HG03521 (cell line): Measurements from ENCODE around the gene SRRT.
"Not testable (repeated sequence)": the region's sequence is repeated elsewhere in the genome, so short reads cannot be mapped to it uniquely, and the experiment has no call there.

Experiments used
- ATAC-seq: cut with Tn5 transposase; IDR thresholded peaks from one replicate; pipeline ENCODE4 v1.9.1; 2021; ENCODE audit warnings: mild to moderate bottlenecking, moderate library complexity; ENCODE audit not compliant: unreplicated experiment

SRRT gene

GRCh38 chr7:100893910-100894721, 19.2 kb downstream of the SRRT start:
- ATAC-seq = no peak

DNA sequence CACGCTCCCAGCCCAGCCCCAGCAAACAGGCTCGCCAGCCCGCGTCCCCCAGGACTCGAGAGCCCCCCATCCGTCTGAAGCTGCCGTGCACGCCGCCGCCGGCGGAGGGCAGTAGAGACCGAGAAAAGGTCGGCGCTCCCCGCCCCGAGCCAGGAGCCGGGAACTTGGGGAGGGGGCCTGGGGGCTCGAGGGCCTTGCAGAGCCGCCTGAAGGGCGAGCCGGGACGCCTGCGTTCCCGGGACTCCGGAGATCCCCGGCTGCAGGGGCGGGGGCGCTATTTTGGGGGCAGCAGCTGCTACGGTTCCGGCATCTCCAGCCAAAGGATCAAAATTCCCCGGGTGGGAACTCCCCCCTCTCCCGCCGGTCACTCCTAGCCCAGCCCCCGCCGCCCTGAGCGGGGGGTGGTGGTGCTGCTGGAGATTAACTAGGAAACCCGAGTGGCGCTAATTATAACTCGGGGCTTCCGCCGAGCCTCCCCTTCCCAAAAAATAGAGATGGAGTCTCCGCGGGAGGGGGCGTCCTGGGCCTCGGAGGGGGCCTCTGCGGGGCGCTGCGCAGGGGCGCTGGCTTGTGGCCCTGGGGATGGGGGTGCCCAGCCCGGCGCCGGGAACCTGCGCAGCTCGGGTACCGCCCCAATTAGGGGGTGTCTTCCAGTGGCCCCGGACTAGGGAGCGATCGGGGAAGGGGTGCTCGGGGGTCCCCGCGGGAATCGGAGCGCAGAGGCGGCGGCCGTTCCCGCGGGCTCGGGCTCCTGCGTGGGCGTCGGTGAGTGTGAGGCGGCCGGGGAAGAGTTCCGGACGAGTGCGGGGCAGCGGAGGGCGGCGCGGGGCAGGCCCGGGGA, 20.2 kb downstream of the SRRT start:
- ATAC-seq = no peak

- ATAC-seq = no peak
Measured at GRCh38 chr7:100895701-100895955, 20.7 kb downstream of the SRRT start, which contains the start of gene ACHE. ACHE (minus strand) TSS chr7:100895888; CDS start chr7:100894232, 1,656 bp downstream.

DNA sequence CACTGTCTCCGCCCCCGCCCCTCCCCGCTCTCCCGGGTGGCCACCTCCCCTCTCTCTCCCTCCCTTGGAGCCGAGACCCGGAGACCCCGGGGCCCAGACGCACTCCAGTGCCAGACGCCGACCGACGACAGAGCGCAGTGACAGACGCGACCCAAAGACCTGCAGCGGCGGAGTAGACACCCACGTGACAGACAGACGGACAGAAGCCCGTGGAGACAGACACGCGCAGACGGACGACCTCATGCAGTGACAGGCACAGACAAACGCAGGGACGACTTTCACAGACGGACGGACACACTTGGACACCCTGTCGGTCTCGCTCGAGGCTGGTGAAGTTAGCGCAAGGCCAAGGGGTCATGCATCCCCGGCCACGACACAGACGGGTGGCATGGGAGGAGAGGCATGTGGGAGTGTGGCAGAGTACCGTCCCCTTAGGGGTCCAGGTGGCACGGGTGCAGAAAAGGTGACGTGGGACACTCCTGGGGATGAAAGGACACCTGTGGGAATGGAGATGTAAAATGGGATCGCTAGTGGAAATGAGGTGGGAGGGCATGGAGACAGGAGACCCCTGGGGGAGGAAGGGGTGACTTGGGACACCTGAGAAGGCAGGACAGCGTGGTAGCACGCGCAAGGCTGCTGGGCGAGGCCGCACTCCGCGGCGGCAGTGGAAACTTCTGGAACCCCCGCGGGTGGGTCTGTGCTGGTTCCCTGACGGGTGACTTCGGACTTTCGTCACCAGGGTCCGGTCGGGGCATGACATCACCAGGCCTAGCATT, 21.2 kb downstream of the SRRT start:
- no peak for ATAC-seq

DNA sequence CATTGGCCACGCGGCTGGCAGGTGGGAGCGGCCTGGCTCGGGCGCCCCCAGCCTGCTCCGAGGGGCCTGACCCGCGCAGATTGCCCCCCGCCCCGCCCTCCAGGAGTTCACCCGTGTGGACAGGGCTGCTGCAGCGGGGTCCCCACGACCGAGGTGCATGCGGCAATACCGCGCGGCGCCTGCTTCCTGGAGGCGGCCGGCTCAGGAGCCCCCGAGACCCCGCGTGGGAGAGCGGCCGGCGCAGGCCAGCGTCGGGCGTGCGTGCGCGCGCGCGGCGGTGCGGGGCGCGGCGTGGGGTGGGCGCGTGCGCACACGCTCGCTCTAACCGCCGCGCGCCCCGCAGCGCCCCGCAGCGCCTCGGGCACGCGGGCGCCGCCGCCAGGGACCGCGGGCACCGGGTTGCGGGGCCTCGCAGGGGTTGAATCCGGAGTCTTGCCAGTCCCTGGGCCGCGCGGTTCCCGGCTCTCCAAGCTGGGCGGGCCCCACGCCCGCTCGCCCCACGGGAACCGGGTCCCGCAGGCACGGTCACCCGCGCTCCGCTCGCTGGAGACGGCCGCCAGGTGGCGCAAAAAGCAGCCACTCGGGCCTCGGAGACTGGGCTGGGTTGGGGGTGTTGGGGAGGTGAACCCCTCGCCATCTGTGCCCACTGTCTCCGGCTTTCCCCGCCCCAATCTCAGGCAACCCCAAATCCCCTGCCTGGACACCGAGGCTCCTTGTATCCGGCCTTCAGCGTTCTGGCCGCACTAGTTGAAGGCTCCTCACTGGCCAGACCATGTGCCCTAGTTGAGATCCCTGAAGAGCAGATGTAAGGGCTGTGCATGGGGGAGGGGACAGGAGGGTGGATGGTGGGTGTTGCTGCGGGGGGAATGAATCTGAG, 22.1 kb downstream of the SRRT start:
- ATAC-seq = no peak

DNA sequence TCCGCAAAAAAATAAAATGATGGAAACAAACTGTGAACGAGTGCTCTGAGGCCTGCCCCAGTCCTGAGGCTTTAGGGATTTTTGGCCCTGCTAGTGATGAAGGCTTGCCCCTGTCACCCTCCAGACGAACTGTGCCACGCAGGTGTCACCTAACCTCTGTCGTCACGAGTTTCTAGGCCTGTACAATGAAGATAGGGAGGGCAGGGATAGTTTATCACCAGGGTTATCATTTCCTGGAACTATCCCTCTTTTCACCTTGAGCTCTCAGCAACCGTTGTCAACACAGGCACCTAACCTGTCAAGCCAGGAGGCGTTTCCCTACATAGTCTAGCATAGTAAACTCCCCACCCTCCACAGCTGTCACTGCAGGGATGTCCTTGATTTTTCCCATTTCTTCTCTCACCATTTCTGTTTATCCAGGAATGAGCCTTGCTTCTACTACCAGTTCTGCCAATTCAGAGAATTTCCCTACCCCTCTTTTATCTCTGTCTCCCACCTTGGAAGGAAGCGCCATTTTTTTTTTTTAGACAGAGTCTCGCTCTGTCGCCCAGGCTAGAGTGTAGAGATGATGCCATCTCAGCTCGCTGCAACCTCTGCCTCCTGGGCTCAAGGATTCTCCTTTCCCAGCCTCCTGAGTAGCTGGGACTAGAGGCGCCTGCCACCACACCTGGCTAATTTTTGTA, 23.0 kb downstream of the SRRT start:
- no peak for ATAC-seq

GRCh38 chr7:100899432-100899831, 24.5 kb downstream of the SRRT start:
- no peak for ATAC-seq

DNA sequence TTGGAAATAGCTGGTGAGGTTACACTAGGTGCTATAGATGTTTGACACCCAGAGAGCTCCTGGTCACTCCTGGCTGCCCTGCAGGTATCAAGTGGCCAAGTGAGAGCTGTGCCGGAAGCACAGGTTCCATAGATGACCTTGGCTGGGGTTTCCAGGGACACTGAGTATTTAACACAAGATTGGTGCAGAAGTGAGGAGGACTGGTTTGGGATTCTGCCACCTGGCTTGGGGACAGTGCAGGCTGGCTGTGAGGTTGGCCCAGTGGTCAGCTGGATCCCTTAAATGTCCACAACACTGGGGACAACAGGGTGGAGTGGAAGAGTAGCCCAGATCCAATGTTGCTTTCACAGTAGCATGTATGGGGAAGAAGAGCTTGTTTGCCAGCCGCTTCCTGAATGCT, 26.1 kb downstream of the SRRT start:
- no peak for ATAC-seq

- no peak for ATAC-seq
Measured at GRCh38 chr7:100901921-100902332, 27.0 kb downstream of the SRRT start.

GRCh38 chr7:100902638-100903037, 27.7 kb downstream of the SRRT start:
- ATAC-seq = no peak

GRCh38 chr7:100908512-100908911, 33.6 kb downstream of the SRRT start:
- no peak for ATAC-seq

- not testable (repeated sequence) for ATAC-seq
Measured at GRCh38 chr7:100910443-100910842, 35.5 kb downstream of the SRRT start.

- no peak for ATAC-seq
Measured at GRCh38 chr7:100911484-100911883, 36.6 kb downstream of the SRRT start.

GRCh38 chr7:100914208-100914878, 39.4 kb downstream of the SRRT start:
- no peak for ATAC-seq

DNA sequence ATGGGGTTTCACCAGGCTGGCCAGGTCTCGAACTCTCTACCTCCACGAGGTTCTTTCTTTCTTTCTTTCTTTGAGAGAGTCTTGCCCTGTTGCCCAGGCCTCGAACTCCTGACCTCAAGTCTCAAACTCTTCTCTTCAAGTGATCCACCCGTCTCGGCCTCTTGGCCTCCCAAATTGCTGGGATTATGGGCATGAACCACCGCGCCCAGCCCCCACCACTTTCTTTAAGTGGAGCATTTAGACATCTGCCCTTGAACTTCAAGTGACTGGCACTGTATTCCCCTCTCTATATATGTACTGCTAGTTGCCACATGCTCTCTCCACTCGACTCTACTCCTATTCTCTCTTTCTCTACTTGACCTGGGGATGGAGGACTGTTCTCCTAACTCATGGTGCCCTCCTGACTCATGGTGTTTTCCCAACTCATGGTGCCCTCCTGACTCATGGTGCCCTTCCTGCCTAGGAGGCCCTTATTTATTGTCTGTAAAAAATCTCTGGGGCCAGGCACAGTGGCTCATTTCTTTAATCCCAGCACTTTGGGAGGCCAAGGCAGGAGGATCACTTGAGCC, 40.1 kb downstream of the SRRT start:
- no peak for ATAC-seq

DNA sequence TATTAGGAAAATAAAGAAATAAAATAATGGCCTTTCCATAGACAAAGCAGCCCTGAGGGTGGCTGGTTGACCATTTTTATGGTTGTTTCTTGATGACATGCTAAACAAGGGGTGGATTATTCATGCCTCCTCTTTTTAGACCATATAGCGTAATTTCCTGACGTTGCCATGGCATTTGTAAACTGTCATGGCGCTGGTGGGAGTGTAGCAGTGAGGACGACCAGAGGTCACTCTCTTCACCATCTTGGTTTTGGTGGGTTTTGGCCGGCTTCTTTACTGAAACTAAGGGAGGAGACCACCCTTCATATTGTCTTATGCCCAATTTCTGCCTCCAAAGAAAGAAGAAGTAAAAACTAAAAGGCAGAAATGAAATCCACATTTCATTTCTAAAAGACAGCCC, 44.4 kb downstream of the SRRT start:
- not testable (repeated sequence) for ATAC-seq

GRCh38 chr7:100919779-100920437, 45.0 kb downstream of the SRRT start:
- not testable (repeated sequence) for ATAC-seq

DNA sequence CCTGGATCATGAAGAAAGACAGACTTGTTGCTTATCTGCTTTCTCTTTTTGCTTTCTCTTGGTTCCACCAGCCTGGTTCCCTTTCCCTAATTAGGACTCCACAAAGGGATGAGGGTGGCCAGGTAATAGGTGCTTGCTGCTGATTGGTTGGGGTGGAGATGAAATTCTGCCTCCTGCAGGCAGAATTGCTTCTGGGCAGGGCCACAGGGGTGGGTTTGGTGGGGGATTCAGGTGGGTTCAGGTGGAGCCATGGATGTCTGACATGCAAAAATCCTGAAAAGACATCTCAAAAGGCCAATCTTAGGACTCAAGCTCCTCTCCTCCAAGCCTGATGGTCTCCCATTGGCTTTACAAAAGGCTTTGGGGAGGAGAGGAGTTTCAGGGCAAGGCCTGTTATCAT, 46.1 kb downstream of the SRRT start:
- ATAC-seq = no peak
